HG02884 (cell line): ENCODE data around the gene NELFB.
A peak's percentile ranks its signal among the peaks of the same experiment; 100 is the strongest.
"Not testable (repeated sequence)": the region's sequence is repeated elsewhere in the genome, so short reads cannot be mapped to it uniquely, and the experiment has no call there.

Experiments
- ATAC-seq: cut with Tn5 transposase; IDR thresholded peaks from one replicate; pipeline ENCODE4 v1.9.1; 2021; ENCODE audit warnings: mild to moderate bottlenecking, moderate library complexity; ENCODE audit not compliant: unreplicated experiment

Gene NELFB

DNA sequence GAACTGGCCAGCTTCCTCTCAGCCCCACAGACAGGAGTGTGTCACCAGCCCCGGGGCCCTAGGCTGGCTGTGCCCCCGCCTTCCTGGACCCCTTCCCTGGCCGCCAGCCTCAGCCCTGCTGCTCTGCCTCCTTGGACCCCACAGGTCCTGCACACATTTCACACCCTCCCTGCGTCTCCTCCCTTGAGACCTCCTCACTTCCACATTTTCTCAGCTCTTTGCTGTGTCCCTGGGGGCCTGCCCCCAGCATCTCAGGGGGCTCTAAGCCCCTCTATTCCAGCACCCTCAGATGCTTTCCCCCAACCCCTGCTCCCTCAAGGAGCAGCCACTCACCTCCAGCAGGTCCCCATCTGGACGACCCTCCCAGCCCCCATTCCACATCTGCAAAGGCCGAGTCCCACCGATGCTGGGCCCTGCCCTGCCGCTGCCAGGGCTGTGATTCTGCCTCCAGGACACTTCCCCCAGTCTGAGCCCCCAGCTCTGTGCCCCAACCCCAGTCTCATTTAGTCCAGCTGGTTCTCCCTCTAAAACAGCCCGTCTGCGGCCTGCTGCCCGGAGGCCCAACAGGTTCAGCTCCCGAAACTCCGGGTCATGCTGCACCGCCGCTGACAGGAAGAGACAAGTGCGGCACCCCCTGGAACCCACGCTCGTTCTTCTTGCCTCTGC is 20.2 kb upstream of the NELFB start:
- no peak for ATAC-seq

GRCh38 chr9:137235424-137236237 is 19.5 kb upstream of the NELFB start:
- no peak for ATAC-seq

- no peak for ATAC-seq
Measured at GRCh38 chr9:137236238-137236935, 18.7 kb upstream of the NELFB start.

DNA sequence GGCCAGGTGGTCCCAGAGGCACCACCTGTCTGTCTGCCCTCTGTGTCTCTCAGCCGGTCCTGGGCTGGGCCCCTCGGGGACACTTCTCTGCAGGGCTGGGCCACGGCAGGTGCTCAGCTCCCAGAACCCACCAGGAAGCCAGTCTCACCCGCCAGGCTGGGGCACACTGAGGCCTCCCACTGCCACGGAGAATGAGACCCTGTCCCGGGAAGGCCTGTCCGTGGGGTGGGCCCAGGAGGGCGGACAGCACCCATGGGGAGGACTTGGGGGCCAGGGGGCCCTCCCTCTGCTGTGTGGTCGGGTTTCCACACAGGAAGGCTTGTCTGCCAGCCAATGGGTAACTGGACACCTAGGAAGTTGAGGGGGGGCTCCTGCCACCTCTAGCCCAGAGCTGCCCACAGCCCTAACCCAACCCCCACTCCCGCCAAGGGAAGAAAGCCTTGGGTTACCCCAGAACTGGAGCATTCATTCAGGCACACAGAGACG is 18.1 kb upstream of the NELFB start:
- no peak for ATAC-seq

DNA sequence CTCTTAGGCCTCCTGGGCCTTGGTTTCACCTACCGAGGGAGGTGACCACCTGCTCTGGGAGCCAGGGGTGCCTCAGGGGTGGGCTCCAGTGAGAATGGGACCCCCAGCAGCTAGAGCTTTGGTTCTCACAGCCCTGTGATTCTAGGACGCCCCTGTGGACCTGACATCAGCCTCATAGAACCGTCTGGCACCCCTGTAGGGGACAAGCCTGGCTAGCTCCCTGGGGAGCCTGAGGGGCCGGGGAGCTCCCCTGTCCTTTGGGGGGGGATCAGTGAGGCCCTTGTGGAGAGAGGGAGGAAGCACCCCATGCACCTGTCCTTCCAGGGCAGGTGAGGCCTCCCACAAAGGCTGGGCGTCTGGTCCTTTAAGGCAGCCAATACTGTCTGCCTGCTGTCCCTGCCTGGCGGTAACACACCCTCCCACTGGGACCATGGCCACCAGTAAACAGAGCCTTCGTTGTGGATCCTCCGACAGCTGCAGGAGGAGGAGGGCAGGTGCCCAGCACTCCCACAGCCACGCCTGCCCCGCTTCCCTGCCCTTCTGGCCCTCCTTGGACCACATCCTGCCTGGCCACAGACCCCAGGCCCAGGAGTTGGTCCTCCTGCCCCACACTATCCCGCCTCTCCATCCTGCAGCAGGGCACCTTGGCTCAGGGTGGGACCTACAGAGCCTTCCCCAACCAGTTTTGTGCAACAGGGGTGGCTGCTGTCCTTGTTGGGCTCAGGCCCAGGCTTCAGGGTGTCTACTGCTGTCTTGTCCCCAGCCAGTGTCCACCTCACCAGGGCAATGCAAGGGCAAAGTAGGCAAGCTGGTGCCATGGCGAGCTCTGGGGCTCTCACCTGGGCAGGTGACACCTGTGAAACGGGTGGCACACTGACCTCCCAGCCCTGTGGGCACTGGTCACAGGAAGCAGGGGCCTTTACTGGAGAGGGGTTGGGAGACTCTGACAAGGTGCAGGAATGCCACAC is 17.1 kb upstream of the NELFB start:
- no peak for ATAC-seq

- not testable (repeated sequence) for ATAC-seq
Measured at GRCh38 chr9:137239541-137240200, 15.5 kb upstream of the NELFB start.

- ATAC-seq: peak; percentile 21
Measured at GRCh38 chr9:137240318-137240840, 14.7 kb upstream of the NELFB start.

- ATAC-seq: peak; percentile 76
Measured at GRCh38 chr9:137240841-137241489, 14.2 kb upstream of the NELFB start, which contains the start of gene TUBB4B. TSS of gene TUBB4B (plus strand) at chr9:137241287. CDS start at chr9:137241361, 74 bp downstream.

DNA sequence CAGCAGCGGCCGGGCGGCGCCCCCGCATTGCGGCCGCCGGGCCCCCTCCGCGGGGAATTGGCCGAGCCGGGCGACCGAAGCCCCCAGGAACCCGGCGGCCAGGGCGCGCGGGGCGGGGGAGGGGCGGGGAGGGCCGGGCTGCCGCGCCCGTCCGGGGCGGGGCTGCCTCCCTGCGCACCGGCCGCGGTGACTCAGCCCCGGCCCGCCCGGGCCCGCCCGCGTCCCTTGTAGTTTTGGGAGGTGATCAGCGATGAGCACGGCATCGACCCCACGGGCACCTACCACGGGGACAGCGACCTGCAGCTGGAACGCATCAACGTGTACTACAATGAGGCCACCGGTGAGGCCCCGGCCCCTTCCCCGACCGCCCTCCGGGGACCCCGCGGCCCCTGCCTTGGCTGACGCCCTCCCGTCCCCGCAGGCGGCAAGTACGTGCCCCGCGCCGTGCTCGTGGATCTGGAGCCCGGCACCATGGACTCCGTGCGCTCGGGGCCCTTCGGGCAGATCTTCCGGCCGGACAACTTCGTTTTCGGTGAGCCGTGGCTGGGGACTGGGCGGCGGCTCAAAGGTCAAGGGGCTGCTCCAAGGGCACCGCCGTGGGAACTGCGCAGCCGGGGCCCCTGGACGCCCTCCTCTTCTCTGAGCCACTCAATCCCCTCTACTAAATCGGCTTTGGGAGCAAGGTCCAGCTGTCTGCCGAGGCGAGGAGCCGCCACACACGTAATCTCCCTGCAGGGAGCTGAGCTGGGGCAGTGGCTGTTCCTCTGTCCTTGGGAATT is 13.4 kb upstream of the NELFB start:
- no peak for ATAC-seq

- ATAC-seq: no peak
Measured at GRCh38 chr9:137242269-137243203, 12.6 kb upstream of the NELFB start.

DNA sequence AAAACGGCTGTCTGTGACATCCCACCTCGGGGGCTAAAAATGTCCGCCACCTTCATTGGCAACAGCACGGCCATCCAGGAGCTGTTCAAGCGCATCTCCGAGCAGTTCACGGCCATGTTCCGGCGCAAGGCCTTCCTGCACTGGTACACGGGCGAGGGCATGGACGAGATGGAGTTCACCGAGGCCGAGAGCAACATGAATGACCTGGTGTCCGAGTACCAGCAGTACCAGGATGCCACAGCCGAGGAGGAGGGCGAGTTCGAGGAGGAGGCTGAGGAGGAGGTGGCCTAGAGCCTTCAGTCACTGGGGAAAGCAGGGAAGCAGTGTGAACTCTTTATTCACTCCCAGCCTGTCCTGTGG is 11.9 kb upstream of the NELFB start:
- ATAC-seq: not testable (repeated sequence)

- no peak for ATAC-seq
Measured at GRCh38 chr9:137243626-137244485, 11.3 kb upstream of the NELFB start.

DNA sequence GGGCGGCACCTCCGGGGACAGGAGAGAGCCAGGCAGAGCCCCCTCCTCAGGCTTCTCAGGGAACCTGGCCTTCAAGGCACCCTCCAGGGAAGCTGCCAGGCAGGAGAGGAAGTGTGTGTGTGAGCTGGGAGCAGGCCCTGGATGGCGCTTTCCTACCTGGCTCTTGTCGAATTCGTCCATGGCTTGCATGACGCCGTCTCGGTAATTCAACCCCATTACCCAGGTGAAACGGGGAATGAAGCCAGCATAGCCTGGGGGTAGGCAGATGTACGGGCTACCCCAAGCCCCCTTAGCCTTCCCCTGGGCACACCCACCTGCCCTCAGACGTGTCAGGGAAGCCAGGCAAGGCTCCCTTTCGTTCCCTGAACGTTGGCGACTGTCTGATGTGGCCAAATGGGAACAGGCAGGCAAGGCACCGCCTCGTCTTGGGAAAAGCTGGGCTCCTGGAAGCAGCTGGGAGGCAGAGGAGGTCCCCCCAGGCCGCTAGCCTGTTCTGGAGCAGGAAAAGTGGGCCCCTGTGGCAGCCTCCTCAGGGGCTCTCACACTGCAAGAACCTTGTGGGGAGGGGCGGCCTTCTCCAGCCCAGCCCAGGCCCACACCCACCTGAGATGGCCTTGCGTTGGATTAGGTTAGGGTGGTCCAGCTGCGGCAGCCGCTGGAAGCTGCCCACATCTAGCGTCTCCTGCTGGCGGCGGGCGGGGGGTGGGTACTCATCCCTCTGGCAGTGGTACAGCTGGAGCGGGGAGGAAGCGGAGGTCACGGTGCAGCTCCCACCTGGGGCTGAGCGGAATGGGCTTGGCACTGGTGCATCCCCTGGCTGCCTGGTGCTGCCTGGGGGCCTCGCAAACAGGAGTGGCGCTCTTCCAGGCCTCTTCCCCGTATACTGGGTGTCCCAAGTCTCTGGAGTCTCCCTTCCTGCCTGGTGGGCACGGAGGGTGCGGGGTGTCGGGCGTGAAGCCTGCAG is 10.4 kb upstream of the NELFB start:
- no peak for ATAC-seq

- no peak for ATAC-seq
Measured at GRCh38 chr9:137245450-137246421, 9.4 kb upstream of the NELFB start.
